Measurements from ENCODE around the gene POMC. TPM values are rescaled to one million over a fixed set of nuclear protein-coding genes. Genes with fewer than 3 reads are reported as not detected.

Gene POMC
- 0.86 and 1.0 TPM in 2 replicates for total RNA-seq

GRCh38 chr2:25168256-25169072 lies at the start of gene POMC:
Gene POMC, minus strand, starts transcription at chr2:25168580. Its CDS starts 3,808 bp downstream, at chr2:25164772.

Other genes starting within 250 kb of the POMC start
- gene ADCY3, start 248.3 kb downstream of the POMC start, total RNA-seq: 30.7 and 56.6 TPM in 2 replicates
- 8.6 and 11.6 TPM in 2 replicates for gene DNAJC27, start 196.6 kb downstream of the POMC start, total RNA-seq
- 2.4 and 5.4 TPM in 2 replicates for gene EFR3B, start 126.5 kb downstream of the POMC start, total RNA-seq
- gene DNMT3A, start 173.3 kb upstream of the POMC start, total RNA-seq: 13.6 and 14.9 TPM in 2 replicates